PC-9 (cell line): ENCODE data around the gene SORCS2. TPM values are rescaled to one million over a fixed set of nuclear protein-coding genes. Genes with fewer than 3 reads are reported as not detected.
A peak's percentile ranks its signal among the peaks of the same experiment; 100 is the strongest.

Source experiments
- BruUV-seq: library from RNA; stranded (reverse); fragments of 400-500 nt; replicated peaks from 2 replicates; lab custom pipeline; 2021; lab: Mats Ljungman, UMichigan
- CTCF ChIA-PET: fragments of 300-600 bp; sonication (Branson Sonifier 250); formaldehyde crosslinking; loops from one replicate; lab custom pipeline; 2022; ENCODE audit warnings: antibody characterized with exemption; lab: Charles Lee
- POLR2A ChIA-PET: fragments of 300-600 bp; sonication (Branson Sonifier 250); formaldehyde crosslinking; loops from one replicate; lab custom pipeline; 2022; ENCODE audit warnings: antibody characterized with exemption; ENCODE audit not compliant: unreplicated experiment; lab: Charles Lee
- DNase-seq, 2 experiments: peaks; one replicate each; pipeline versions ENCODE4 v3.0.0 to v3.0.0-alpha.2; 2015 to 2022; ENCODE audit warnings: mixed read lengths in 1 of 2
- H2AFZ ChIP-seq: fragments of 200-600 bp; sonication (generic); 2 replicates; pipeline ENCODE4 v1.8.1; 2017; ENCODE audit warnings: antibody characterized with exemption
- H3F3A ChIP-seq: fragments of 200-600 bp; sonication (generic); 2 replicates; pipeline ENCODE4 v1.8.1; 2017; ENCODE audit warnings: antibody characterized with exemption, mild to moderate bottlenecking, low read depth; ENCODE audit not compliant: insufficient read depth
- H3K27ac ChIP-seq: fragments of 200-600 bp; sonication (generic); 2 replicates; pipeline ENCODE4 v1.6.1; 2016; ENCODE audit warnings: mixed run types
- H3K27me3 ChIP-seq: fragments of 200-600 bp; sonication (generic); 2 replicates; pipeline ENCODE4 v1.6.1; 2016; ENCODE audit warnings: low read depth, mixed run types; ENCODE audit not compliant: insufficient read depth
- H3K36me3 ChIP-seq: fragments of 200-600 bp; sonication (generic); 2 replicates; pipeline ENCODE4 v1.6.1; 2016; ENCODE audit warnings: low read depth, mixed run types
- H3K4me1 ChIP-seq: fragments of 200-600 bp; sonication (generic); replicated peaks from 2 replicates; pipeline ENCODE4 v1.6.1; 2016; ENCODE audit warnings: mixed run types; ENCODE audit not compliant: insufficient read depth
- H3K4me2 ChIP-seq: fragments of 200-600 bp; sonication (generic); 2 replicates; pipeline ENCODE4 v1.6.1; 2017; ENCODE audit warnings: mixed run types
- H3K4me3 ChIP-seq: fragments of 200-600 bp; sonication (generic); 2 replicates; pipeline ENCODE4 v1.6.1; 2016; ENCODE audit warnings: mixed run types
- H3K79me2 ChIP-seq: fragments of 200-600 bp; sonication (generic); 2 replicates; pipeline ENCODE4 v1.6.1; 2017; ENCODE audit warnings: low read depth, mixed run types
- H3K9me2 ChIP-seq: fragments of 200-600 bp; sonication (generic); 2 replicates; pipeline ENCODE4 v1.8.1; 2017; ENCODE audit warnings: mild to moderate bottlenecking; ENCODE audit not compliant: insufficient read depth
- H3K9me3 ChIP-seq: fragments of 200-600 bp; sonication (generic); 2 replicates; pipeline ENCODE4 v1.8.1; 2016; ENCODE audit warnings: low read depth; ENCODE audit not compliant: insufficient read depth
- H4K20me1 ChIP-seq: fragments of 200-600 bp; sonication (generic); 2 replicates; pipeline ENCODE4 v1.8.1; 2017; ENCODE audit not compliant: insufficient read depth
- EZH2 ChIP-seq: fragments of 200-600 bp; sonication (generic); IDR thresholded peaks from 2 replicates; pipeline ENCODE4 v1.8.0; 2017; ENCODE audit warnings: antibody characterized with exemption, low read depth
- intact Hi-C: fragments of 100-400 bp; cut with micrococcal nuclease; formaldehyde crosslinking; loops from one replicate; pipeline ENCODE4 v1.10.0; 2022; ENCODE audit not compliant: unreplicated experiment
- total RNA-seq: library from RNA; stranded (reverse); gene quantifications from 2 replicates; pipeline ENCODE4 v1.2.3, GENCODE V29; 2021
- TF ChIP-seq, protein P1 (sequence below): fragments of 200-600 bp; sonication (generic); conservative IDR thresholded peaks from 2 replicates; pipeline ENCODE4 v1.6.1; 2017; ENCODE audit warnings: mixed run types, antibody characterized with exemption, mild to moderate bottlenecking, moderate library complexity

SORCS2 gene
- total RNA-seq, 1 experiment from 2014 or later: 25.8 TPM

GRCh38 chr4:7759635-7760034 is 567.3 kb downstream of the SORCS2 start:
- peaks cover 46% of the 10 kb centered on the region; the same call in 1 of the 2 replicates for H3F3A ChIP-seq
- H3K36me3 ChIP-seq: no peaks in the 10 kb centered on the region; the same call in 1 of the 2 replicates
- no peaks in the 10 kb centered on the region for H3K9me3 ChIP-seq
- H4K20me1 ChIP-seq: peaks cover 97% of the 10 kb centered on the region
- H3K4me3 ChIP-seq: no peak overlapping the region
- H3K4me1 ChIP-seq: peaks cover 17% of the 10 kb centered on the region; the same call in 1 of the 2 replicates
- no peak overlapping the region for H3K4me2 ChIP-seq
- BruUV-seq: no TSS peak
- ChIA-PET POLR2A (interaction anchor here (0.5 kb wide), 1 partner anchor 974 kb away, joined by 3 read pairs; no protein-coding TSS in a partner anchor), CTCF (interaction anchor here (1.0 kb wide), 1 partner anchor 11 kb away, joined by 3 read pairs; no protein-coding TSS in a partner anchor)
- 0 out of 2 replicates have a peak overlapping the region, but pooled peaks have one; percentile 26 for H3K27ac ChIP-seq
- no peak for TF ChIP-seq EZH2
- TF ChIP-seq, protein P1, sequence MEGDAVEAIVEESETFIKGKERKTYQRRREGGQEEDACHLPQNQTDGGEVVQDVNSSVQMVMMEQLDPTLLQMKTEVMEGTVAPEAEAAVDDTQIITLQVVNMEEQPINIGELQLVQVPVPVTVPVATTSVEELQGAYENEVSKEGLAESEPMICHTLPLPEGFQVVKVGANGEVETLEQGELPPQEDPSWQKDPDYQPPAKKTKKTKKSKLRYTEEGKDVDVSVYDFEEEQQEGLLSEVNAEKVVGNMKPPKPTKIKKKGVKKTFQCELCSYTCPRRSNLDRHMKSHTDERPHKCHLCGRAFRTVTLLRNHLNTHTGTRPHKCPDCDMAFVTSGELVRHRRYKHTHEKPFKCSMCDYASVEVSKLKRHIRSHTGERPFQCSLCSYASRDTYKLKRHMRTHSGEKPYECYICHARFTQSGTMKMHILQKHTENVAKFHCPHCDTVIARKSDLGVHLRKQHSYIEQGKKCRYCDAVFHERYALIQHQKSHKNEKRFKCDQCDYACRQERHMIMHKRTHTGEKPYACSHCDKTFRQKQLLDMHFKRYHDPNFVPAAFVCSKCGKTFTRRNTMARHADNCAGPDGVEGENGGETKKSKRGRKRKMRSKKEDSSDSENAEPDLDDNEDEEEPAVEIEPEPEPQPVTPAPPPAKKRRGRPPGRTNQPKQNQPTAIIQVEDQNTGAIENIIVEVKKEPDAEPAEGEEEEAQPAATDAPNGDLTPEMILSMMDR: no peak
- H3K9me2 ChIP-seq: no peaks in the 10 kb centered on the region
- no peak for DNase-seq
- intact Hi-C loops: loop anchor here (5.0 to 10.0 kb wide), 3 partner anchors 105 to 567 kb away; partner anchors contain the start of gene SORCS2
- no peaks in the 10 kb centered on the region for H3K27me3 ChIP-seq
- H2AFZ ChIP-seq: no peak overlapping the region
- H3K79me2 ChIP-seq: peaks cover 100% of the 10 kb centered on the region

- H3K9me3 ChIP-seq: no peaks in the 10 kb centered on the region
- peak in 1 of 2 experiments; percentile 47 for DNase-seq
- BruUV-seq: no TSS peak
- no peaks in the 10 kb centered on the region for H3K27me3 ChIP-seq
- intact Hi-C loops: loop anchor here (5.0 kb wide), 1 partner anchor 227 kb away; no protein-coding TSS in a partner anchor
- no peak overlapping the region for H2AFZ ChIP-seq
- no peak overlapping the region for H3K4me3 ChIP-seq
- no peak overlapping the region for H3K4me2 ChIP-seq
- H3K9me2 ChIP-seq: no peaks in the 10 kb centered on the region
- no peak for TF ChIP-seq EZH2
- TF ChIP-seq, protein P1: no peak
- CTCF ChIA-PET: interaction anchor here (1.0 kb wide), 1 partner anchor 10 kb away, joined by 3 read pairs; no protein-coding TSS in a partner anchor
- H3F3A ChIP-seq: peaks cover 46% of the 10 kb centered on the region; the same call in 1 of the 2 replicates
- peaks cover 100% of the 10 kb centered on the region for H4K20me1 ChIP-seq
- peak overlapping the region; percentile 26; the same call in 1 of the 2 replicates for H3K27ac ChIP-seq
- no peaks in the 10 kb centered on the region; the same call in 1 of the 2 replicates for H3K36me3 ChIP-seq
- peaks cover 96% of the 10 kb centered on the region for H3K79me2 ChIP-seq
- POLR2A ChIA-PET: interaction anchor here (0.6 kb wide), 2 partner anchors 77 to 727 kb away, joined by 4 to 6 read pairs; no protein-coding TSS in a partner anchor
- peaks cover 17% of the 10 kb centered on the region; the same call in 1 of the 2 replicates for H3K4me1 ChIP-seq
Measured at GRCh38 chr4:7760228-7760627, 567.9 kb downstream of the SORCS2 start.

- Histone ChIP-seq H3K79me2 (peaks cover 96% of the 10 kb centered on the region), H3K4me2 (no peak overlapping the region), H3F3A (peaks cover 46% of the 10 kb centered on the region; the same call in 1 of the 2 replicates), H3K9me2 (no peaks in the 10 kb centered on the region), H3K4me3 (no peak overlapping the region), H2AFZ (no peak overlapping the region), H4K20me1 (peaks cover 100% of the 10 kb centered on the region), H3K36me3 (no peaks in the 10 kb centered on the region; the same call in 1 of the 2 replicates), H3K27ac (0 out of 2 replicates have a peak overlapping the region, but pooled peaks have one; percentile 26), H3K9me3 (no peaks in the 10 kb centered on the region), H3K27me3 (no peaks in the 10 kb centered on the region), H3K4me1 (peaks cover 17% of the 10 kb centered on the region; the same call in 1 of the 2 replicates)
- no peak for TF ChIP-seq EZH2
- TF ChIP-seq, protein P1: no peak
- intact Hi-C loops: loop anchor here (5.0 kb wide), 1 partner anchor 227 kb away; no protein-coding TSS in a partner anchor
- no peak for DNase-seq
- ChIA-PET POLR2A (interaction anchor here (0.6 kb wide), 2 partner anchors 77 to 727 kb away, joined by 4 to 6 read pairs; no protein-coding TSS in a partner anchor), CTCF (no interaction called here)
- no TSS peak for BruUV-seq
Measured at GRCh38 chr4:7760706-7761105, 568.4 kb downstream of the SORCS2 start.
